T-cell (primary cell): Measurements from ENCODE around the gene MRPL39. TPM values are rescaled to one million over a fixed set of nuclear protein-coding genes. Genes with fewer than 3 reads are reported as not detected.

ENCODE experiments used
- ATAC-seq, 4 experiments: fragments of 200-7000 bp in 3 of 4; fragments of 150-1000 bp in 1 of 4; cut with Tn5 transposase; replicated peaks in 1 of 4; 1 replicate in 3 of 4; 2 replicates in 1 of 4; pipeline ENCODE4 v1.10.0; 2021; ENCODE audit warnings: moderate library complexity in 3 of 4, mild to moderate bottlenecking in 2 of 4, moderate number of reproducible peaks in 1 of 4
- CTCF ChIA-PET, 2 donors: fragments of 300-600 bp; sonication (Branson Sonifier 250); formaldehyde crosslinking; loops; one replicate each; lab custom pipeline; 2022; ENCODE audit warnings: antibody characterized with exemption in 2 of 2; lab: Charles Lee
- POLR2A ChIA-PET, 2 donors: fragments of 300-600 bp; sonication (Branson Sonifier 250); formaldehyde crosslinking; loops; one replicate each; lab custom pipeline; 2022; ENCODE audit warnings: antibody characterized with exemption in 2 of 2; lab: Charles Lee
- DNase-seq, 35 experiments: peaks; one replicate each; pipeline versions ENCODE4 v3.0.0 to v3.0.0-alpha.2; 2013 to 2023
- H3K27ac ChIP-seq: one replicate; pipeline ENCODE4 v1.5.1; 2013; ENCODE audit warnings: low read length
- H3K27me3 ChIP-seq, 2 experiments: replicated peaks in 1 of 2; 1 replicate in 1 of 2; 2 replicates in 1 of 2; pipeline versions ENCODE4 v1.6.1 to v1.7.0; 2013; ENCODE audit warnings: low read length in 1 of 2, mixed read lengths in 1 of 2; ENCODE audit not compliant: control insufficient read depth in 2 of 2, insufficient read depth in 2 of 2; ENCODE audit errors: extremely low read depth in 1 of 2
- H3K36me3 ChIP-seq, 2 donors: 1 replicate in 1 of 2; 2 replicates in 1 of 2; pipeline versions ENCODE4 v1.6.1 to v1.7.0; 2013; ENCODE audit warnings: low read length in 1 of 2; ENCODE audit not compliant: control insufficient read depth in 2 of 2, insufficient read depth in 1 of 2; ENCODE audit errors: extremely low read depth in 1 of 2
- H3K4me1 ChIP-seq, 2 experiments: 1 replicate in 1 of 2; 2 replicates in 1 of 2; pipeline versions ENCODE4 v1.6.1 to v1.7.0; 2013; ENCODE audit warnings: low read length in 2 of 2, mixed read lengths in 1 of 2; ENCODE audit not compliant: insufficient read depth in 2 of 2, control insufficient read depth in 1 of 2; ENCODE audit errors: extremely low read depth in 1 of 2
- H3K4me3 ChIP-seq, 2 donors: 1 replicate in 1 of 2; 2 replicates in 1 of 2; pipeline versions ENCODE4 v1.5.1 to v1.7.0; 2013; ENCODE audit warnings: mild to moderate bottlenecking in 2 of 2, low read length in 1 of 2, moderate library complexity in 1 of 2; ENCODE audit not compliant: control insufficient read depth in 1 of 2; ENCODE audit errors: extremely low read depth in 1 of 2
- H3K9me3 ChIP-seq: 2 replicates; pipeline ENCODE4 v1.7.0; 2013
- H3K27ac Mint-ChIP-seq, 2 donors: one replicate each; pipeline ENCODE4 v1.8.0; 2020 to 2021; ENCODE audit warnings: mild to moderate bottlenecking in 2 of 2, mixed read lengths in 2 of 2
- H3K27me3 Mint-ChIP-seq, 2 donors: one replicate each; pipeline ENCODE4 v1.8.0; 2021 to 2022; ENCODE audit warnings: mixed read lengths in 2 of 2
- H3K36me3 Mint-ChIP-seq: one replicate; pipeline ENCODE4 v1.8.0; 2021; ENCODE audit warnings: mixed read lengths
- H3K4me1 Mint-ChIP-seq, 3 donors: one replicate each; pipeline ENCODE4 v1.8.0; 2020 to 2022; ENCODE audit warnings: mixed read lengths in 3 of 3, mild to moderate bottlenecking in 1 of 3
- H3K4me3 Mint-ChIP-seq, 3 donors: one replicate each; pipeline ENCODE4 v1.8.0; 2020 to 2022; ENCODE audit warnings: mild to moderate bottlenecking in 3 of 3, mixed read lengths in 3 of 3, moderate library complexity in 3 of 3
- H3K9me3 Mint-ChIP-seq, 3 donors: one replicate each; pipeline ENCODE4 v1.8.0; 2020 to 2022; ENCODE audit warnings: mixed read lengths in 3 of 3
- WGBS: methylation state at CpG from one replicate; pipeline ENCODE4 v1.1.5; 2013; ENCODE audit warnings: missing lambda C conversion rate; ENCODE audit not compliant: insufficient coverage; 5-methylcytosine and 5-hydroxymethylcytosine counted together
- total RNA-seq, 35 experiments: library from RNA in 6 of 35; stranded (reverse) in 6 of 35; fragments of 120-200 nt in 1 of 35; gene quantifications; one replicate each; pipeline versions ENCODE4 v1.2.1 to v1.2.4 and lab custom pipeline; 2013 to 2026

Gene MRPL39
- total RNA-seq, 5 donors from 2014 or later (not counting 1 experiment from before 2014, with no cell fraction given) = 10.6 to 18.2 (median 14.8) TPM

- Histone ChIP-seq H3K4me3 (no peak overlapping the region), H3K4me1 (peaks cover 0 to 26% of the 10 kb centered on the region in 2 experiments), H3K27ac (no peak overlapping the region), H3K36me3 (no peaks in the 10 kb centered on the region), H3K9me3 (no peaks in the 10 kb centered on the region), H3K27me3 (no peaks in the 10 kb centered on the region)
- H3K4me3 Mint-ChIP-seq = no peak overlapping the region
- WGBS = no CpG with 5 or more reads among the region's 3 CpGs
- peaks cover 29 to 53% (median 44%) of the 10 kb centered on the region in 3 donors for H3K4me1 Mint-ChIP-seq
- H3K27me3 Mint-ChIP-seq = no peaks in the 10 kb centered on the region
- H3K27ac Mint-ChIP-seq = no peak overlapping the region
- CTCF ChIA-PET = no interaction called here
- POLR2A ChIA-PET = no interaction called here
- ATAC-seq (no peak), DNase-seq (no peak)
- H3K36me3 Mint-ChIP-seq = peaks cover 17% of the 10 kb centered on the region
- H3K9me3 Mint-ChIP-seq = no peaks in the 10 kb centered on the region
Observed at GRCh38 chr21:25577424-25578055, 29.7 kb downstream of the MRPL39 start.

- no peaks in the 10 kb centered on the region for H3K9me3 ChIP-seq
- peaks cover 0 to 25% of the 10 kb centered on the region in 2 experiments for H3K4me1 ChIP-seq
- Mint-ChIP-seq H3K4me3 (peak overlapping the region; percentile 66 to 76 (median 70)), H3K9me3 (no peaks in the 10 kb centered on the region), H3K27me3 (no peaks in the 10 kb centered on the region), H3K36me3 (peaks cover 23% of the 10 kb centered on the region), H3K4me1 (peaks cover 22 to 74% (median 62%) of the 10 kb centered on the region in 3 donors), H3K27ac (peak overlapping the region; percentile 92 to 96)
- H3K36me3 ChIP-seq = no peaks in the 10 kb centered on the region
- POLR2A ChIA-PET = interaction anchor here (0.5 to 1.3 kb wide), 4 partner anchors 9 to 189 kb away, joined by 3 to 5 read pairs (median 4); no protein-coding TSS in a partner anchor
- no peaks in the 10 kb centered on the region for H3K27me3 ChIP-seq
- ATAC-seq (peak; percentile 77 to 91 (median 88)), DNase-seq (peak in 19 of 35 experiments; percentile 4 to 75 (median 15))
- peak overlapping the region; percentile 79 for H3K27ac ChIP-seq
- H3K4me3 ChIP-seq = peak overlapping the region in 1 of 2 donors; percentile 3
- 20% methylated on average over 1 of the region's 6 CpGs for WGBS
- CTCF ChIA-PET = interaction anchor here (0.5 to 1.8 kb wide), 8 partner anchors 11 to 280 kb away, joined by 3 to 8 read pairs (median 3); partner anchors contain the start of genes ATP5PF (in 2 of the 2) and GABPA (in 2 of the 2)
Observed at GRCh38 chr21:25573409-25574206, 33.7 kb downstream of the MRPL39 start.

GRCh38 chr21:25572861-25573310 lies 34.4 kb downstream of the MRPL39 start:
- Histone ChIP-seq H3K27me3 (no peaks in the 10 kb centered on the region), H3K9me3 (no peaks in the 10 kb centered on the region), H3K4me3 (peak overlapping the region in 1 of 2 donors; percentile 3), H3K27ac (peak overlapping the region; percentile 79), H3K36me3 (no peaks in the 10 kb centered on the region), H3K4me1 (peaks cover 2 to 25% of the 10 kb centered on the region in 2 experiments)
- WGBS = no CpG with 5 or more reads among the region's 3 CpGs
- peak overlapping the region; percentile 66 to 76 (median 70) for H3K4me3 Mint-ChIP-seq
- H3K36me3 Mint-ChIP-seq = peaks cover 23% of the 10 kb centered on the region
- ChIA-PET POLR2A (interaction anchor here (0.6 to 1.3 kb wide), 3 partner anchors 8 to 167 kb away, joined by 3 to 5 read pairs (median 3); no protein-coding TSS in a partner anchor), CTCF (interaction anchor here (0.8 to 1.8 kb wide), 5 partner anchors 10 to 35 kb away, joined by 3 to 8 read pairs (median 5); no protein-coding TSS in a partner anchor)
- no peaks in the 10 kb centered on the region for H3K9me3 Mint-ChIP-seq
- H3K4me1 Mint-ChIP-seq = peaks cover 29 to 73% (median 64%) of the 10 kb centered on the region in 3 donors
- ATAC-seq (peak; percentile 46 to 82 (median 52)), DNase-seq (peak in 1 of 35 experiments; percentile 68)
- peak overlapping the region; percentile 92 to 96 for H3K27ac Mint-ChIP-seq
- H3K27me3 Mint-ChIP-seq = no peaks in the 10 kb centered on the region

GRCh38 chr21:25571726-25572121 lies 35.6 kb downstream of the MRPL39 start:
- Histone ChIP-seq H3K27ac (no peak overlapping the region), H3K9me3 (no peaks in the 10 kb centered on the region), H3K27me3 (no peaks in the 10 kb centered on the region), H3K4me1 (peaks cover 7 to 25% of the 10 kb centered on the region in 2 experiments), H3K36me3 (no peaks in the 10 kb centered on the region), H3K4me3 (no peak overlapping the region)
- H3K27ac Mint-ChIP-seq = peak overlapping the region in 1 of 2 donors; percentile 47
- peaks cover 36 to 79% (median 70%) of the 10 kb centered on the region in 3 donors for H3K4me1 Mint-ChIP-seq
- no CpG with 5 or more reads among the region's 1 CpG for whole genome bisulfite sequencing
- no peaks in the 10 kb centered on the region for H3K9me3 Mint-ChIP-seq
- no peak overlapping the region for H3K4me3 Mint-ChIP-seq
- no peaks in the 10 kb centered on the region for H3K27me3 Mint-ChIP-seq
- peaks cover 18% of the 10 kb centered on the region for H3K36me3 Mint-ChIP-seq
- ChIA-PET POLR2A (no interaction called here), CTCF (interaction anchor here in 1 of 2 donors (1.0 kb wide), 1 partner anchor 36 kb away, joined by 5 read pairs; no protein-coding TSS in a partner anchor)
- ATAC-seq = no peak
- no peak for DNase-seq

- H3K27me3 Mint-ChIP-seq = no peaks in the 10 kb centered on the region
- no peaks in the 10 kb centered on the region for H3K27me3 ChIP-seq
Observed at GRCh38 chr21:25569711-25570110, 37.6 kb downstream of the MRPL39 start.

GRCh38 chr21:25569084-25569483 lies 38.2 kb downstream of the MRPL39 start:
- Histone ChIP-seq H3K4me3 (no peak overlapping the region), H3K27ac (no peak overlapping the region), H3K36me3 (no peaks in the 10 kb centered on the region), H3K4me1 (peaks cover 15 to 16% of the 10 kb centered on the region in 2 experiments), H3K27me3 (no peaks in the 10 kb centered on the region), H3K9me3 (no peaks in the 10 kb centered on the region)
- H3K9me3 Mint-ChIP-seq = no peaks in the 10 kb centered on the region
- CTCF ChIA-PET = no interaction called here
- peaks cover 51 to 86% (median 80%) of the 10 kb centered on the region in 3 donors for H3K4me1 Mint-ChIP-seq
- POLR2A ChIA-PET = no interaction called here
- DNase-seq = no peak
- peaks cover 9% of the 10 kb centered on the region for H3K36me3 Mint-ChIP-seq
- H3K27me3 Mint-ChIP-seq = no peaks in the 10 kb centered on the region
- WGBS = no CpG with 5 or more reads among the region's 1 CpG
- no peak for ATAC-seq
- peak overlapping the region; percentile 74 to 77 for H3K27ac Mint-ChIP-seq
- H3K4me3 Mint-ChIP-seq = no peak overlapping the region

More at GRCh38 chr21:25569711-25570110, 37.6 kb downstream of the MRPL39 start:
- 33% methylated on average over 1 of the region's 4 CpGs for WGBS
- POLR2A ChIA-PET = interaction anchor here in 1 of 2 donors (0.6 kb wide), 2 partner anchors 82 to 161 kb away, joined by 3 to 10 read pairs; no protein-coding TSS in a partner anchor
- H3K36me3 Mint-ChIP-seq = peaks cover 9% of the 10 kb centered on the region
- H3K36me3 ChIP-seq = no peaks in the 10 kb centered on the region
- peaks cover 11 to 21% of the 10 kb centered on the region in 2 experiments for H3K4me1 ChIP-seq
- DNase-seq (no peak), ATAC-seq (no peak)
- H3K27ac ChIP-seq = no peak overlapping the region
- peaks cover 47 to 83% (median 80%) of the 10 kb centered on the region in 3 donors for H3K4me1 Mint-ChIP-seq
- H3K4me3 ChIP-seq = no peak overlapping the region
- peak overlapping the region; percentile 74 to 77 for H3K27ac Mint-ChIP-seq
- H3K4me3 Mint-ChIP-seq = peak overlapping the region in 2 of 3 donors; percentile 0 to 42
- no peaks in the 10 kb centered on the region for H3K9me3 ChIP-seq
- no peaks in the 10 kb centered on the region for H3K9me3 Mint-ChIP-seq
- CTCF ChIA-PET = no interaction called here
